ENCODE results near the gene IVL.

The IVL gene

DNA sequence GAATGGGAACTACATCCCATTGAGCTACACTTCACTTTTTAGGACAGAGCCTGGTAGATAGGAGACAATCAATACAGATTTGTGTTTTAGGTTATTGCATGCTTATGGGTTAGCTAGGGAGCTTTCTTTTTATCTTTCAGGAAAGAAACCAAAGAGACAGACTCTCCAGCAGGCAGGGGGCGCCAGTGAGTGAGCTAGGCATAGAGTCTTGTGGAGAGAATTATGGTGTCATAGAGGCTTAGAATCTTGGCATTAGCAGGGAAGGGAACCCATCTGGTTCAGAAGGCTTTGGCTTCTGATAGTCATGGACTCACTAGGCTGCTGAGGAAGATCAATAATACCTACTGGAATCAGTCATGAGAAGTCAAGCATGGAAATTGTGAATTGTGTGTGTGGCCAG lies 30.3 kb upstream of the IVL start, which contains the start of gene SMCP:
Gene SMCP (plus strand): TSS at position 281 of the 400 bp plus-strand sequence. CDS start 6,101 bp downstream, outside the sequence.
- WGBS: 0% methylated on average over 1 of the region's 1 CpG
- Histone ChIP-seq H3K27me3 (ENCODE audit: insufficient read depth, low read length) (no peaks in the 10 kb centered on the region), H3K4me1 (ENCODE audit: insufficient read depth, low read length) (no peaks in the 10 kb centered on the region), H3K9me3 (ENCODE audit: insufficient read depth, low read depth, low read length) (peaks cover 63% of the 10 kb centered on the region), H3K36me3 (ENCODE audit: insufficient read depth, low read length) (no peaks in the 10 kb centered on the region), H3K9ac (ENCODE audit: low read depth, low read length) (no peak within 1 kb of the TSS), H3K4me3 (ENCODE audit: low read length) (no peak within 1 kb of the TSS), H3K27ac (ENCODE audit: low read depth, low read length) (no peak within 1 kb of the TSS)

DNA sequence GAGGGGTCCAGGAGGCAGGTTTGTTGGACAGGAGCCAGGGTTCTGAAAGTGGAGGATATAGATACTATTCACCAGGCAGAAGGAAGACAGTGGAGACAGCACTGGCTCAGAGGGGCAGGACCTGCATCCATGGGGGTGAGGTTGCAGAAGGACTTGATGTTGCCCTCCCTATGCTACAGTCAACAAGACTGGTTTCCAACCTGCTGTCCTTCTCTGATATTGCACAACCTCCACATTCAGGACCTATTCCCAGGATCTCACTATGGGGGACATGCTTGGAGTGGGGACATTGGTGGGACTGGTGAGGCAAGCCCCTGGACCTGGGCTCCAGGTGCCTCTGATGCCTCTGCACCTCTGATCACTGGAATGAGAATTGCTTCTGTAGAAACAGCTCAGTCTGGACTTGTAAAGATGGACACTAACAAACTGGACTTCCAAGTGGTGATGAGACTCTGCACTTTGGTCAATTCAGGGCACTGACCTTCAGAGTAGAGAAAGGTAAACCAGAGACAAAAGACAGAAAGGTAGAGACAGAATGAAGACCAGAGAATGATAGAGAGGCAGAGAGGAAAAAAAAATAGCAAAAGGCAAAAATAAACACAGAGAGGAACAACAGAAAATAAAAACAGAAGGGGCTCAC lies 28.7 kb upstream of the IVL start:
- no peak overlapping the region for H3K9ac ChIP-seq (ENCODE audit: low read depth, low read length)
- no peaks in the 10 kb centered on the region for H3K36me3 ChIP-seq (ENCODE audit: insufficient read depth, low read length)
- H3K4me1 ChIP-seq (ENCODE audit: insufficient read depth, low read length): no peaks in the 10 kb centered on the region
- H3K27me3 ChIP-seq (ENCODE audit: insufficient read depth, low read length): no peaks in the 10 kb centered on the region
- no peak overlapping the region for H3K27ac ChIP-seq (ENCODE audit: low read depth, low read length)
- peaks cover 77% of the 10 kb centered on the region for H3K9me3 ChIP-seq (ENCODE audit: insufficient read depth, low read depth, low read length)
- no peak overlapping the region for H3K4me3 ChIP-seq (ENCODE audit: low read length)

DNA sequence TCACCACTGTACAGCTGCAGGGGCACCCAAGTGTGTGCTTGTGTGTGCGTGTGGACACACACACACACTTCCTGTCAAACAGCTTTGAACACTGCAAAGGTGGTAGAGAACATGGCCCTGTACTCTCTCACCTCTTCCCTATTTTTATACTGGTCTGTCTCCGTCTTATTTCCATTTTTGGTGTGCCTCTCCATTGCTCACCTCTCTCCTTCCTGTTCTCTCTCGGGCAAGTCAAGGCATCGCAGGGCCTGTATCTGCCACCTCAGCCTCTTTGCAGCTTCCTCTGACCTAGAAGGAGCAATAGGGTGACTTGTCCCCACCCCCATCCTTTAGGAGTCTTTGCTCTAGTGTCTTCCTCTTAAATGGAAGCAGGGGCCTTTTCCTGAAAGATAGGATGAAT lies 28.0 kb upstream of the IVL start:
- no peaks in the 10 kb centered on the region for H3K36me3 ChIP-seq (ENCODE audit: insufficient read depth, low read length)
- 90% methylated on average over 4 of the region's 4 CpGs for WGBS
- peaks cover 79% of the 10 kb centered on the region for H3K9me3 ChIP-seq (ENCODE audit: insufficient read depth, low read depth, low read length)
- no peak overlapping the region for H3K9ac ChIP-seq (ENCODE audit: low read depth, low read length)
- no peak overlapping the region for H3K27ac ChIP-seq (ENCODE audit: low read depth, low read length)
- no peaks in the 10 kb centered on the region for H3K4me1 ChIP-seq (ENCODE audit: insufficient read depth, low read length)
- H3K27me3 ChIP-seq (ENCODE audit: insufficient read depth, low read length): no peaks in the 10 kb centered on the region
- no peak overlapping the region for H3K4me3 ChIP-seq (ENCODE audit: low read length)

DNA sequence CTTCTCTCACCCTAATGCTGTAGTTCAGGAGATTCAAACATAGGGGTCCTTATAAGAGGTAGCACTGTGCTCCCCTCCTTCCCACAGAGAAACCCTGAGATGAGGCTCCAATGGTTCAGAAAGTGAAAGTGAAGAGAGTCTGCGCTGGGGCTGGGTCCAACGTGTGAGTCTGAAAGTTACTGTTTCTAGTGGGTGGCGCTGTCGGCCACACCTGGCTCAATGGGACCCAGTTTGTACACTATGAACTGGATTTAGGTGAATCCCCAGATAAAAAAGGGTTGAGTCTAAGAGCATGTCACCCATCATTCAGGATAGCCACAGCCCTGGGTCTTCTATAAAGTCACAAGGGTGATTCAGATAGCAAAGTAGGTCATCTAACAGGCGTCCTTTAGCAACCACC lies 27.4 kb upstream of the IVL start:
- Histone ChIP-seq H3K27ac (ENCODE audit: low read depth, low read length) (no peak overlapping the region), H3K27me3 (ENCODE audit: insufficient read depth, low read length) (no peaks in the 10 kb centered on the region), H3K36me3 (ENCODE audit: insufficient read depth, low read length) (no peaks in the 10 kb centered on the region), H3K4me3 (ENCODE audit: low read length) (no peak overlapping the region), H3K9me3 (ENCODE audit: insufficient read depth, low read depth, low read length) (peaks cover 82% of the 10 kb centered on the region), H3K4me1 (ENCODE audit: insufficient read depth, low read length) (no peaks in the 10 kb centered on the region), H3K9ac (ENCODE audit: low read depth, low read length) (no peak overlapping the region)
- 84% methylated on average over 5 of the region's 5 CpGs for WGBS

DNA sequence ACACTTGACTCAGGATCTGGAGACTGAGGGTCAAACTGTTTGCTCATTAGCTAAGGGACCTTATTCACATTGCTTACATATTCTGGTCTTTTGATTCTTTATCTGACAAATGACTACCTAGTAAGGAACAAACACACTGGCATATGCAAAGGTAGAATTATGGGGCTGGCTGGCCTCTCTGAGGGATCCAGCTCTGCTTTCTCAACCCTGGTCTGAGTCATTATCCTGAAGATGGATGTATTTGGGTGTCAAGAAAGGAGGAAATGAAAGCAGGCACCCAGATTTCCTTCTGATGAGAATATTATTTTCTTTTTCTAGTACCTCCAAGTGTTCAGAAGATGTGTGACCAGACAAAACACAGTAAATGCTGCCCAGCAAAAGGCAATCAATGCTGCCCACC lies 24.3 kb upstream of the IVL start:
- no peak overlapping the region for H3K4me3 ChIP-seq (ENCODE audit: low read length)
- no peaks in the 10 kb centered on the region for H3K4me1 ChIP-seq (ENCODE audit: insufficient read depth, low read length)
- no peak overlapping the region for H3K9ac ChIP-seq (ENCODE audit: low read depth, low read length)
- peaks cover 80% of the 10 kb centered on the region for H3K9me3 ChIP-seq (ENCODE audit: insufficient read depth, low read depth, low read length)
- H3K27me3 ChIP-seq (ENCODE audit: insufficient read depth, low read length): no peaks in the 10 kb centered on the region
- no peak overlapping the region for H3K27ac ChIP-seq (ENCODE audit: low read depth, low read length)
- H3K36me3 ChIP-seq (ENCODE audit: insufficient read depth, low read length): no peaks in the 10 kb centered on the region

DNA sequence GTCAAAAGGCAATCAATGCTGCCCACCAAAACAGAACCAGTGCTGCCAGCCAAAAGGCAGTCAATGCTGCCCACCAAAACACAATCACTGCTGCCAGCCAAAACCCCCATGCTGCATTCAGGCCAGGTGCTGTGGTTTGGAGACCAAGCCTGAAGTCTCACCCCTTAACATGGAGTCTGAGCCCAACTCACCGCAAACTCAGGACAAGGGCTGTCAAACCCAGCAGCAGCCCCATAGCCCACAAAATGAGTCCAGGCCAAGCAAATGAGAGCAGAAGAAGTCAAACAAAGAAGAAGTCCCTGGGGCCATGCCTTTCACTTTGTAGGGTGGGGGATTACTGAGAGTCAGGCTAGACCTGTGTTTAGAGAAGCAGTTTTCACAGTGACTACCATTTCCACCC lies 23.8 kb upstream of the IVL start:
- 100% methylated on average over 1 of the region's 1 CpG for WGBS
- H3K27me3 ChIP-seq (ENCODE audit: insufficient read depth, low read length): no peaks in the 10 kb centered on the region
- no peaks in the 10 kb centered on the region for H3K36me3 ChIP-seq (ENCODE audit: insufficient read depth, low read length)
- peaks cover 82% of the 10 kb centered on the region for H3K9me3 ChIP-seq (ENCODE audit: insufficient read depth, low read depth, low read length)
- H3K9ac ChIP-seq (ENCODE audit: low read depth, low read length): no peak overlapping the region
- no peaks in the 10 kb centered on the region for H3K4me1 ChIP-seq (ENCODE audit: insufficient read depth, low read length)
- H3K27ac ChIP-seq (ENCODE audit: low read depth, low read length): no peak overlapping the region
- no peak overlapping the region for H3K4me3 ChIP-seq (ENCODE audit: low read length)

DNA sequence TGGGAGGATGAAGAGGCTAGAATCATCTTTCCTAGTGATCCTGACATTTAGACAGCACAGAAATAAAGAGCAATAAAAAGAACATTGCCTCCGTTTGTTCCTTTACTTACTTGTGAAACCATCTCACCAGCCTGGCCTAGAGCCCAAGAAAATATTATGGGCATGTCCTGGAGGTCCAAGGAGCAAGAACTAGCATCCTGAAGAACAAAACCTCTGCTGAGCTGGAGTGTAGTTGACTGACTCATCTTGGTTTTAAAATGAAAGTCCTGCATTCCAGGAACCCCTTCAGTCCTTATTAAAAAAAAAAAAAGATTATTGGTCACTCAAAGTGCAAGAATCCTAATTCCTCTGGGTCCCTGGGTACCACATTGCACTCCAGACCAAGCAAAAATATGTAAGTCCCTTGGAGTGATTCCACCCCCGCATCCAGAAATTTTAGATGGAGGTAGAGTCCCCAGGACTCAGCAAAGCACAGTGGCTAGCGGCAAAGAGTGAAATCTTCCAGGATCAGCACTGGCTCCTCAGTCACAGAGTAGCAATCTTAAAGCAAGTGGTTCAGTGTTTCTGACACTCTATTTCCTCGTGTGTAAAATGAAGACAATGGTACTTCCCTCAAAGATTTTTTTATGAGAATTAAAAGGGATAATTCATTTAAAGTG lies 23.3 kb upstream of the IVL start:
- no peak overlapping the region for H3K27ac ChIP-seq (ENCODE audit: low read depth, low read length)
- WGBS: 62% methylated on average over 4 of the region's 4 CpGs
- peaks cover 82% of the 10 kb centered on the region for H3K9me3 ChIP-seq (ENCODE audit: insufficient read depth, low read depth, low read length)

DNA sequence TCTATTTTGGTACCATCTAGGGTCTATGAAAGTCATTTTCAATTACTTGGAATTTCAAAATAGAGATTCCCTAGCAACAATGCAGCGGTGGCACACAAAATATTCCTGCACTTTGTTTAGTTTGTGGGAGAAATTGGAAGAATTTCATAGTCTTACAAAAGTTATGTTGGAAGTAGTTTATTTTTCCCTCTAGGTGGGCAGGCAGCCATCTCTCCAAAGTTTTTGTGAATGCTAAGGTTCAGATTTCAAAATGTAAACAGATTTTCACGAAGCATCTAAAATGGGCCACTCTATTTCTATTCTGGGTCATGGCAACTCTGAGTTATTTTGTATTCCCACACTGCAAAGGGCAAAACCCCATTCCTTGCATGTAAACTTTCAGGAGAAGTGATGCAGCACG lies 22.3 kb upstream of the IVL start:
- no peak overlapping the region for H3K9ac ChIP-seq (ENCODE audit: low read depth, low read length)
- H3K4me1 ChIP-seq (ENCODE audit: insufficient read depth, low read length): no peaks in the 10 kb centered on the region
- H3K4me3 ChIP-seq (ENCODE audit: low read length): no peak overlapping the region
- H3K9me3 ChIP-seq (ENCODE audit: insufficient read depth, low read depth, low read length): peaks cover 83% of the 10 kb centered on the region
- no peak overlapping the region for H3K27ac ChIP-seq (ENCODE audit: low read depth, low read length)
- H3K27me3 ChIP-seq (ENCODE audit: insufficient read depth, low read length): no peaks in the 10 kb centered on the region
- 40% methylated on average over 3 of the region's 3 CpGs for WGBS
- H3K36me3 ChIP-seq (ENCODE audit: insufficient read depth, low read length): no peaks in the 10 kb centered on the region

More for the DNA sequence above, 23.3 kb upstream of the IVL start:
- Histone ChIP-seq H3K27me3 (ENCODE audit: insufficient read depth, low read length) (no peaks in the 10 kb centered on the region), H3K4me3 (ENCODE audit: low read length) (no peak overlapping the region), H3K9ac (ENCODE audit: low read depth, low read length) (no peak overlapping the region), H3K4me1 (ENCODE audit: insufficient read depth, low read length) (no peaks in the 10 kb centered on the region), H3K36me3 (ENCODE audit: insufficient read depth, low read length) (no peaks in the 10 kb centered on the region)

DNA sequence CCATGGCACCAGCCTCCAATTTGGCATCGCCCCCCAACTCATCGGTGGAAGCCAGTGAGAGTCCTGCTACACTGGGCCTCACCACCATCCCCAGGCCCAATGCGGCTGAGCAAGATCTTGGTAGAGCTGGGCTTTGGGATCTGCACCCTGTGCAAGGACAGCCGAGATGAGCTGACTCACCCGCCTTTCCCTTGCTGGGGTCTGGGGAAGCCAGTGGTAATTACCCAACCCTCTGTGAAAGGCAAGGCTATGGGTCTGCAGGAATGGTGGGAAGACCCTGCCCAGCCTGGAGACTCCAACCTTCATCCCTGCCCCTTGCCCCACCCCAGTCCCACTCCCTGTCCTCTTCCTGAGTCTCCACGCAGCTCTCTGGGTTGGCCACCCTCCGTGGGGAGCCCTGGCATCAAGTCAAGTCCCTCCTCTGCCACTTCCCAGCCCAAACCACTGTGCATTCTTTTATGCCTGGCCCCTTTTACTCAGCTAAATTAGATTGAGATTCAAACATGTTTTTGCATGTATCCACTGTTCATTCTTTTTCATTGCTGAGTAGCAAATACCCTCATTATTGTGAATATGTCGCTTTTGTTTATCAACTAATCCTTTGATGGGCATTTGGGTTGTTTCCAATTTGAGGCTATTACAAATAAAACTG lies 21.5 kb upstream of the IVL start:
- 68% methylated on average over 7 of the region's 8 CpGs for WGBS

DNA sequence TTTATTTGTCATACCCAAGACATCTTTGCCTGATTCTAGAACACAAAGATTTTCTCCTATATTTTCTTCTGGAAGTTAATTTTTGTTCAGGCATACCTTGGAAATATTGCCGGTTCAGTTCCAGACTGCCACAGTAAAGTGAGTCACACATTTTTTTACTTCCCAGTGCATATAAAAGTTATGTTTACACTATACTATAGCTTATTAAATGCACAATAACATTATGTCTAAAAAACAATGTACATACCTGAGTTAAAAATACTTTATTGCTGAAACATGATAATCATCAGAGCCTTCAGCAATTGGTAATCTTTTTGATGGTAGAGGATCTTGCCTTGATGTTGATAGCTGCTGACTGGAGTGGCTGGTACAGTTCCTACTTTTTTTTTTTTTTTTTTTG lies 20.2 kb upstream of the IVL start:
- H3K4me1 ChIP-seq (ENCODE audit: insufficient read depth, low read length): no peaks in the 10 kb centered on the region
- WGBS: 100% methylated on average over 1 of the region's 1 CpG
- no peak overlapping the region for H3K27ac ChIP-seq (ENCODE audit: low read depth, low read length)
- peaks cover 92% of the 10 kb centered on the region for H3K9me3 ChIP-seq (ENCODE audit: insufficient read depth, low read depth, low read length)
- no peak overlapping the region for H3K4me3 ChIP-seq (ENCODE audit: low read length)
- H3K9ac ChIP-seq (ENCODE audit: low read depth, low read length): no peak overlapping the region
- no peaks in the 10 kb centered on the region for H3K36me3 ChIP-seq (ENCODE audit: insufficient read depth, low read length)
- H3K27me3 ChIP-seq (ENCODE audit: insufficient read depth, low read length): no peaks in the 10 kb centered on the region

More for the DNA sequence above, 21.5 kb upstream of the IVL start:
- Histone ChIP-seq H3K27ac (ENCODE audit: low read depth, low read length) (no peak overlapping the region), H3K9ac (ENCODE audit: low read depth, low read length) (no peak overlapping the region), H3K36me3 (ENCODE audit: insufficient read depth, low read length) (no peaks in the 10 kb centered on the region), H3K27me3 (ENCODE audit: insufficient read depth, low read length) (no peaks in the 10 kb centered on the region), H3K4me1 (ENCODE audit: insufficient read depth, low read length) (no peaks in the 10 kb centered on the region), H3K4me3 (ENCODE audit: low read length) (no peak overlapping the region), H3K9me3 (ENCODE audit: insufficient read depth, low read depth, low read length) (peaks cover 90% of the 10 kb centered on the region)

DNA sequence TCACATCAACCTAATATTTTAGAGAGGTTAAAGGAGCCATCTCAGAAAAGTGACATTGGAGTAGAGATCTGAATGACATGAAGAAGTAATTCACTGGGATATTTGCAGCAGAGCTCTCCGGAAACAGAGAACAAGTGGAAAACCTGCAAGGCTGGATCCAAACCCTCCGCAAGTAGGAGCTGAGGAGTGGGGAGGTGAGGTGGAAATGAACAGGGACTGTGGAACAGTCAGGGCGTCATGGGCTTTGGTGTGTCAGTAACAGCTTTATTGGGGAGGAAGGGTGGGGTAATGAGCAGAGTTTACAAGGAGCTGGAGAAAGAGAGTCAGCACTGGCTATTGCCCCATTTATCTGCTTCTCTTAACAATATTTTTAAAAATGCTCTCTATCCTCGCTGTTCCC lies 9.3 kb upstream of the IVL start:
- no peaks in the 10 kb centered on the region for H3K27me3 ChIP-seq (ENCODE audit: insufficient read depth, low read length)
- no peak overlapping the region for H3K27ac ChIP-seq (ENCODE audit: low read depth, low read length)
- H3K9me3 ChIP-seq (ENCODE audit: insufficient read depth, low read depth, low read length): peaks cover 87% of the 10 kb centered on the region
- H3K4me3 ChIP-seq (ENCODE audit: low read length): no peak overlapping the region
- no peak overlapping the region for H3K9ac ChIP-seq (ENCODE audit: low read depth, low read length)
- H3K36me3 ChIP-seq (ENCODE audit: insufficient read depth, low read length): no peaks in the 10 kb centered on the region
- WGBS: 63% methylated on average over 4 of the region's 4 CpGs
- H3K4me1 ChIP-seq (ENCODE audit: insufficient read depth, low read length): no peaks in the 10 kb centered on the region

All from HUES64 (cell line).